ENCODE data around the gene PGGT1B.

GRCh38 chr5:115227281-115227680, 35.4 kb downstream of the PGGT1B start:
- TF ChIP-seq CTCF (IDR thresholded peaks at IDR 0.05): no peak
- no peak for TF ChIP-seq POLR2A (IDR thresholded peaks at IDR 0.05)
- no peak for TF ChIP-seq EP300 (IDR thresholded peaks at IDR 0.05)
